DMS79 treated with DMSO at 0.1 percent for 48 hours (cell line): Measurements from ENCODE around the gene CGNL1.
A peak's percentile ranks its signal among the peaks of the same experiment; 100 is the strongest.

ENCODE experiments used
- DNase-seq: peaks from one replicate; lab custom pipeline; 2025; lab: John Stamatoyannopoulos, UW

CGNL1 gene

GRCh38 chr15:57551715-57552677 lies 175.7 kb downstream of the CGNL1 start:
- DNase-seq: no peak

- DNase-seq: no peak
Observed at GRCh38 chr15:57552678-57553334, 176.5 kb downstream of the CGNL1 start.

- no peak for DNase-seq
Observed at GRCh38 chr15:57553526-57553925, 177.2 kb downstream of the CGNL1 start.

GRCh38 chr15:57554063-57554811 lies 177.9 kb downstream of the CGNL1 start:
- DNase-seq: peak; percentile 27

- DNase-seq: no peak
Observed at GRCh38 chr15:57554812-57555179, 178.5 kb downstream of the CGNL1 start.

GRCh38 chr15:57555270-57555669 lies 179.0 kb downstream of the CGNL1 start:
- no peak for DNase-seq

- DNase-seq: no peak
Observed at GRCh38 chr15:57556040-57556439, 179.7 kb downstream of the CGNL1 start.

GRCh38 chr15:57557267-57557666 lies 181.0 kb downstream of the CGNL1 start:
- no peak for DNase-seq

GRCh38 chr15:57557810-57558209 lies 181.5 kb downstream of the CGNL1 start:
- DNase-seq: no peak

- DNase-seq: no peak
Observed at GRCh38 chr15:57559875-57560274, 183.6 kb downstream of the CGNL1 start.

GRCh38 chr15:57561041-57561711 lies 184.9 kb downstream of the CGNL1 start:
- peak; percentile 32 for DNase-seq

GRCh38 chr15:57562196-57562769 lies 186.0 kb downstream of the CGNL1 start:
- no peak for DNase-seq

- DNase-seq: no peak
Observed at GRCh38 chr15:57563416-57563815, 187.1 kb downstream of the CGNL1 start.

- DNase-seq: no peak
Observed at GRCh38 chr15:57565311-57565710, 189.0 kb downstream of the CGNL1 start.

- DNase-seq: no peak
Observed at GRCh38 chr15:57566834-57567233, 190.5 kb downstream of the CGNL1 start.

GRCh38 chr15:57567891-57568290 lies 191.6 kb downstream of the CGNL1 start:
- DNase-seq: no peak

- no peak for DNase-seq
Observed at GRCh38 chr15:57568299-57568698, 192.0 kb downstream of the CGNL1 start.

- DNase-seq: no peak
Observed at GRCh38 chr15:57570340-57570739, 194.0 kb downstream of the CGNL1 start.

- no peak for DNase-seq
Observed at GRCh38 chr15:57570994-57571393, 194.7 kb downstream of the CGNL1 start.

GRCh38 chr15:57571725-57572124 lies 195.4 kb downstream of the CGNL1 start:
- DNase-seq: no peak

GRCh38 chr15:57572468-57572867 lies 196.2 kb downstream of the CGNL1 start:
- DNase-seq: no peak

- no peak for DNase-seq
Observed at GRCh38 chr15:57573151-57573550, 196.8 kb downstream of the CGNL1 start.
